Neural progenitor cell (in vitro differentiated cells): ENCODE data around the gene ARAP2.

Source experiments
- CTCF ChIP-seq: fragments of 200-600 bp; sonication (generic); IDR thresholded peaks from 2 replicates; pipeline ENCODE4 v1.5.1; 2017; ENCODE audit warnings: antibody characterized with exemption, mild to moderate bottlenecking
- EZH2 ChIP-seq: fragments of 200-600 bp; sonication (generic); IDR thresholded peaks from 2 replicates; pipeline ENCODE4 v1.6.1; 2017; ENCODE audit warnings: antibody characterized with exemption, mild to moderate bottlenecking, moderate library complexity
- EZH2phosphoT487 ChIP-seq: fragments of 200-600 bp; sonication (generic); IDR thresholded peaks from 2 replicates; pipeline ENCODE4 v1.6.1; 2017; ENCODE audit warnings: antibody characterized with exemption

DNA sequence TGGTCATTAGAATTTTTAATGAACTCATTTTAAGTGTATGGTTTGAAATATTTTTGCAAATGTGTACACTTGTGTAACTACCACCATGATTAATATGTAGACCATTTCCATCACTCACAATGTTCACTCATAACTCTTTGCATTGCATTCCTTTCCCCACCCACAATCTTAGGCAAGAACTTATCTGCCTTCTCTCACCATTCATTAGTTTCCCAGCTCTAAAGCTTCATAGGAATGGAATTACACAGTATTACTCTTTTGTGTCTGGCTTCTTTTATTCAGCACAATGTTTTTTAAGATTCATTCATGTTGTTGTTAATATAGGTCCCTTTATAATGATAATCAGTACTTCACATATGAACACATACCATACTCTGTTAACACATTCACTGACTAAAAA, 106.1 kb downstream of the ARAP2 start:
- TF ChIP-seq CTCF: no peak
- no peak for TF ChIP-seq EZH2
- TF ChIP-seq EZH2phosphoT487: no peak
